ENCODE data around the gene TEC.
A peak's percentile ranks its signal among the peaks of the same experiment; 100 is the strongest.
"Not testable (repeated sequence)": the region's sequence is repeated elsewhere in the genome, so short reads cannot be mapped to it uniquely, and the experiment has no call there.

Gene TEC

DNA sequence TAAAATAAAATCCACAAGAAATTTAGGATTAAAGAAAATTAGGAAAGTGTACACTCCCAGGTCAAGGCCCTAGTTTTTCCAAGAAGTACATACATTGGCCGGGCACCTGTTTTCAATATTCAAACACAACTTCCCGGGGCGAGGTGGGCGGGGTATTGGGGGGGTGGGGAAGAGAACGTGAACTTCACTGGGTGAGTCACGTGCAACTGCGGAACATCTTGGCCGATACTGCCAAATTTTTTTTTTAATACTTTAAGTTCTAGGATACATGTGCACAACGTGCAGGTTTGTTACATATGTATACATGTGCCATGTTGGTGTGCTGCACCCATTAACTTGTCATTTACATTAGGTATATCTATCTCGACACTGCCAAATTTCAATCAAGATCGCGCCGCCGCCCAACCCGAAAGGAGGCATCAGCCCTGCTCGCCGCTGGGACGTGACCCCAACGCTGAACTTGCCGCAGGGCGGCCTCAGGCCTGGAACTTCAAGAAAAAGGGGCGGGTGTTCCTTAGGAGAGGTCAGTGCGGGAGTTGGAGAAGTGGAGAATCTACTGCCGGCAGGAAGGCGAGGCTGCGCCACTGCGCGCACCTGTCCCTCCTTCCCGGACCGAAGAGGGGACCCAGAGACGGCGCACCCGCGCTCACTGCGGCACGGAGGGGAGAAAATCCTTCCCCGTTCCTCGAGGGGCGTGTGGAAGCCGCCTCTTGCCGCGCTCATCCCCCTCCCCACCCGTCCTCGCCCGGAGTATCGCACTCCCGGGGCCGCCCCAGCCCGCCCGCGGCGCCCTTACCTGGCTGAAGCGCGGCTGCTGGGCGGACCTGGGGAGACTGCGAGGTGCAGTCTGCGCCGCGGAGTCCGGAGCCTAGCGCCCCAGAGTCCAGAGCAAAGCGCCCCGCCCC, at the start of gene TEC:
Gene TEC (minus strand): TSS at position 883 of the 905 bp plus-strand sequence. CDS start 41,224 bp downstream, outside the sequence.
- peak; percentile 54 for DNase-seq (ENCODE audit: low spot score)

GRCh38 chr4:48315728-48316630, 46.3 kb upstream of the TEC start:
- peak; percentile 62 for DNase-seq (ENCODE audit: low spot score)

- DNase-seq (ENCODE audit: low spot score), result not testable (repeated sequence)
These were observed 45.1 kb upstream of the TEC start for GRCh38 chr4:48314746-48315145.

- no peak for DNase-seq (ENCODE audit: low spot score)
These were observed 42.3 kb upstream of the TEC start for GRCh38 chr4:48311896-48312295.

DNA sequence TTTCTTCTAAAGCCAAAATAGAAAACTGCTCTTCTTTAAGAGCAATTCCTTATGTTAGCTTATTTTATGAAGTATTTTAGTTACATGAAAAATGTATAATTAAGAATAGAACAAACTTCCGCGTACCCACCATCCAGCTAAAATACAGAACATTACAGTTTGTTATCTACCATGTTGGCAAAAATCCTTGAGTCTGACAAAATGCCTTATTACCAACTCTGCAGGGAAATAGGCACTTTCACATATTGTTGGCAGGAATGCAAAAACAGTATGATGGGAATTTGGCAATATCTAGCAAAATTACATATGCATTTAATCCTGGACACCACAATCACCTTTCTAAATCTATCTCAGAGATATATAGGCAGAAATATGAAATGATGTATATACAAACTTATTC, 39.3 kb upstream of the TEC start:
- DNase-seq (ENCODE audit: low spot score), result no peak

- no peak for DNase-seq (ENCODE audit: low spot score)
These were observed 37.9 kb upstream of the TEC start for GRCh38 chr4:48307528-48307927.

DNA sequence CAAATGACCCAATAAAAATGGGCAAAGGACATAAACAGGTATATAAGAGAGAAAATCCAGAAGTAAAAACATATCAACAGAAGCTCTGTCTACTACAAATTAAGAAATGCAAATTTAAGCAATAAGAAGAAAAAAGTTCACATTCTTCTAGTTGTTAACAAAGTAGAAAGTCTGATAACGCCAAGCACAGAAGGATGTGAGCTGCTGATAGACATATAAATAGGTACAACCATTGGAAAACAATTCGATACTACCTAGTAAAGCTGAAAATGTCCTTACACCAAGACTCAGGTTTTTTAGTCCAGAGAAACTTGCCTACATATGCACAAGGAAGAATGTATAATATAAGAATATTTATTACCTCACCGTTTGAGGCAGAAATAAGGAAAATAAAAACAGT, 35.9 kb upstream of the TEC start:
- no peak for DNase-seq (ENCODE audit: low spot score)

GRCh38 chr4:48300004-48300403, 30.4 kb upstream of the TEC start:
- peak; percentile 16 for DNase-seq (ENCODE audit: low spot score)

DNA sequence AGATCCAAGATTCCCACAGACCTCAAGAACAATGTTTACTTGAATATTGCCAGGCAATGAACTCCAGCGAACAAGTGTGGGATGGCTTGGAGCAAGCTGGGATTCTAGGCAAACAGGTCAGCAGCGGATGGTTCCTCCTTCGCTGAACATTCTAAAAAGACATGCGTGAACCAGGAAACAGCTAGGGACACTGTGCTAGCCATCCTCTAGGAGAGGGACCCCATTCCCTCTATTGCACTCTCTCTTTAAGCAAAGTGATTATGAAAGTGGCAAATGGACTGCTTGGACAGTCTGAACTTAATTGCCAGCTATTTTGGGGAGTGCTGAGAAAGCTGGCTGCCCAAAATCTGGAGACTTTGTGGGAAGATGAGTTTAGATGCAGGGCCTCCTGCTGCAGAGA, 29.9 kb upstream of the TEC start:
- DNase-seq (ENCODE audit: low spot score), result no peak

GRCh38 chr4:48297256-48297846, 27.7 kb upstream of the TEC start:
- no peak for DNase-seq (ENCODE audit: low spot score)

DNA sequence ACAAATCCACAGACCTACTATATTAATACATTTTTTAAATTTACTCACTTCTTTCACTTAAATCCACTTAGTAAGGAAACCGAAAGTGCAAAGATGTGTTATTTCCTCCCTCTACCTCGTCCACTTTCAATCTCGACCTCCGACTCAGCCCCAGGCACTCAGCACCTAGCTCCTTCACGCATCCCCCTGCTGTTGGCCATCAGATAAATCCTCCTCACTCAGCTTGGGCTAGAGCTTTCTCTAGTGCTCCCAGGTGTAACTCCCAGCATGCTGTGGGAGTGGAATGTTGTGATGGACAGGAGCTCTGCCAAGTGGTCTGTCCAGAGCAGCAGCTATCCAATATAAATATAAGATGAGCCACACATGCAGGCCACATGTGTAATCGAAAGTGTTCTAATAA, 26.7 kb upstream of the TEC start:
- no peak for DNase-seq (ENCODE audit: low spot score)

GRCh38 chr4:48295116-48295515, 25.5 kb upstream of the TEC start:
- DNase-seq (ENCODE audit: low spot score), result no peak

- not testable (repeated sequence) for DNase-seq (ENCODE audit: low spot score)
These were observed 22.7 kb upstream of the TEC start for GRCh38 chr4:48292218-48292790.

- DNase-seq (ENCODE audit: low spot score), result peak; percentile 66
These were observed 20.6 kb upstream of the TEC start for GRCh38 chr4:48290146-48290772.

GRCh38 chr4:48286060-48286459, 16.4 kb upstream of the TEC start:
- not testable (repeated sequence) for DNase-seq (ENCODE audit: low spot score)

GRCh38 chr4:48285640-48286039, 16.0 kb upstream of the TEC start:
- DNase-seq (ENCODE audit: low spot score), result not testable (repeated sequence)

DNA sequence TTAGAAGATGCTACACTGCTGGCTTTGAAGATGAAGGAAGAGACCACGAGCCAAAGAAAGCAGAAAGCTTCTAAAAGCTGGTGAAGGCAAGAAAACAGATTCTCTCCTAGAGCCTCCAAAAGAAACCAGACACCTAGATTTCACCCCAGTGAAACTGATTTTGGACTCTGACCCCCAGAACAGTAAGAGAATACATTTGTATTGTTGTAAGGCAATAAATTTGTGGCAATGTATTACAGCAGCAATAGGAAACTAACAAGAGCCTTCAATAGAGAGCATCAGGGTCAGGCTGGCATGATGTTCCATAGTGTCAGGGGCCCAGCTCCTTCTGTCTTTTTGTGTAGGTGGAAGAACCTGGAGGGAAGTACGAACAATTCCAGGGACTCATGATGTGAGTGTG, 6.0 kb upstream of the TEC start:
- DNase-seq (ENCODE audit: low spot score), result no peak

- DNase-seq (ENCODE audit: low spot score), result peak; percentile 29
These were observed 5.6 kb upstream of the TEC start for GRCh38 chr4:48275247-48275646.

GRCh38 chr4:48271626-48272025, 2.0 kb upstream of the TEC start:
- no peak for DNase-seq (ENCODE audit: low spot score)

DNA sequence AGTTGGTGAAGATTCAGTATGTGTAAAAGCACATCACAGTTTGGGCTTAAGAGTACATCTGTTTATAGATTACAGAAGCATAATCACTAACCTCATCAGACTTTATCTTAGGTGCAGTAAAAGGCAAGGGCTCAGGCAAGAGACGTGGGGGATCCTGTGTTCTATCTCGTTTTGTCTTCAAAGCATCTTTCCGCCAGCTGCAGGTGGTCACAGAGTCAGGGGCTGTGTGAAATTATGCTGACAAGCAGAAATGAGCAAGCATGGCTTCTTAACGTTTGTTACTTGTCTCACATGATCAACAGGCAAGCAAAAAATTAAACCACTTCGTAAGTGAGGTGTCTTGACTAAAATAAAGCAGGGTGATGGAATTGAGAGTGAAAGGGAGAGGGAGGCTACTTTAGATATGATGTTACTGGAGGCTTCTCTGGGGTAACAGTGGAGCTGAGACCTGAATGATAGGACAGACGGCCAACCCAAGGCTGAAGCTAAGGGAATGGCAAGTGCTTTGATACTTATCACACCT, 1.4 kb upstream of the TEC start:
- DNase-seq (ENCODE audit: low spot score), result no peak

GRCh38 chr4:48270523-48270897, 872 bp upstream of the TEC start:
- DNase-seq (ENCODE audit: low spot score), result no peak
